Upper lobe of left lung (tissue), 6 donors: ENCODE measurements around the gene STARD8. TPM values are rescaled to one million over a fixed set of nuclear protein-coding genes. Genes with fewer than 3 reads are reported as not detected.

ENCODE experiments used
- ATAC-seq, 2 donors: fragments of 200-7000 bp; cut with Tn5 transposase; one replicate each; pipeline ENCODE4 v1.9.1; 2022; ENCODE audit warnings: mild to moderate bottlenecking in 2 of 2, moderate library complexity in 2 of 2; ENCODE audit not compliant: low FRiP score in 2 of 2
- DNase-seq, 2 donors: peaks; one replicate each; pipeline ENCODE4 v3.0.0-alpha.2; 2019 to 2020
- H3K27ac ChIP-seq, 4 donors: fragments of 200-600 bp; sonication (generic); one replicate each; pipeline ENCODE4 v1.5.1; 2016 to 2019
- H3K27me3 ChIP-seq, 4 donors: fragments of 200-600 bp; sonication (generic); one replicate each; pipeline ENCODE4 v1.5.1; 2017 to 2019
- H3K36me3 ChIP-seq, 4 donors: fragments of 200-600 bp; sonication (generic); one replicate each; pipeline ENCODE4 v1.5.1; 2016 to 2019
- H3K4me1 ChIP-seq, 4 donors: fragments of 200-600 bp; sonication (generic); one replicate each; pipeline ENCODE4 v1.5.1; 2018 to 2019
- H3K4me3 ChIP-seq, 4 donors: fragments of 200-600 bp; sonication (generic); one replicate each; pipeline ENCODE4 v1.5.1; 2017 to 2019; ENCODE audit warnings: mild to moderate bottlenecking in 2 of 4, moderate library complexity in 1 of 4
- H3K9me3 ChIP-seq, 4 donors: fragments of 200-600 bp; sonication (generic); one replicate each; pipeline ENCODE4 v1.5.1; 2018 to 2019
- CTCF ChIP-seq, 6 experiments: fragments of 450-650 bp in 4 of 6; fragments of 200-600 bp in 2 of 6; sonication (generic) in 2 of 6; IDR thresholded peaks; one replicate each; pipeline ENCODE4 v1.5.1; 2016 to 2019; ENCODE audit warnings: antibody characterized with exemption in 6 of 6
- EP300 ChIP-seq, 4 donors: sonication (generic); formaldehyde crosslinking; IDR thresholded peaks; one replicate each; pipeline ENCODE4 v1.5.1; 2017; ENCODE audit warnings: antibody characterized with exemption in 4 of 4, control low read depth in 2 of 4
- POLR2A ChIP-seq, 4 donors: fragments of 450-650 bp; IDR thresholded peaks; one replicate each; pipeline ENCODE4 v1.5.1; 2016 to 2017; ENCODE audit warnings: antibody characterized with exemption in 4 of 4, mild to moderate bottlenecking in 2 of 4
- POLR2AphosphoS5 ChIP-seq, 2 donors: sonication (generic); formaldehyde crosslinking; IDR thresholded peaks; one replicate each; pipeline ENCODE4 v1.5.1; 2017; ENCODE audit warnings: antibody characterized with exemption in 2 of 2
- WGBS, 2 donors: methylation state at CpG; one replicate each; pipeline ENCODE4 v1.1.5; 2017 to 2018; 5-methylcytosine and 5-hydroxymethylcytosine counted together
- total RNA-seq, 6 donors: library from RNA; depleted of rRNA in 4 of 6; stranded (reverse); fragments of >200 nt in 4 of 6; gene quantifications; one replicate each; pipeline versions ENCODE4 v1.1.0 to v1.2.1, GENCODE V29; 2016 to 2021
- donor health status: DM: no; HTN: no; CAD: no; lungs with moderate emphysema.
- donor health status: DM: no; HTN: yes; CAD: no; lungs with severe emphysema.

Gene STARD8
- total RNA-seq, 6 donors from 2014 or later, result 13.9 to 43.1 (median 25.8) TPM

DNA sequence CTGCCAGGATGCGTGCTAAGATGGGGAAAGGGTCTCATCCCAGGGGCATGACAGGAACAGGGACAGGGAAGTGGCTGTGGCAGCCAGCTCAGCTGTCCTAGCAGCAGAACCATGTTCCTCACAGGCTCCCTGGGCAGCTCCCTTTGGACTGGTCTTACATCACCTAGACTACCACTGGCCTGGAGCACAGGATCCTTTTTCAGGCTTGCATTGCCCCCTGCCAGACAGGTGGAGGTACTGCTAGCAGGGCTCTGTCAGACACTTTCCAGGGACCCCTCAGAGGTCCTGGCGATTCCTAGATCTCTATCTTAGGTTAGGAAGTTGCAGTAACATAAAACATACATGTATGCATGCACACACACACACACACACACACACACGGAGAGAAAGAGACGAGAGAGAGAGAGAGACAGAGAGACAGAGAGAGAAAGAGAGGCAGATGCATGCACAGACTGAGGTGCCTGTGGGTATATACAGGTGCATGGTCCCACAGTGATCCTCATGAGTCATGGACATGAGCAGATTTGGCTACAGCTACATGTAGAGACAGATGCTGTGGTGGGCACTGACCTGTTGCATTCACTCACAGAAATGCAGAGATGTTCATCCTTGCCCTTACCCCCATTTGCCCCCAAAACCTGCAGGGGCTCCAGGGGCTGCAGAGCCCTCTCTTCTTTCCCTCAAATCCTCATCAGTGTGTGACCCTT is 63.6 kb downstream of the STARD8 start:
- Histone ChIP-seq H3K36me3 (peaks cover 0 to 19% (median 6%) of the 10 kb centered on the region in 4 donors), H3K4me3 (no peak overlapping the region), H3K27me3 (no peaks in the 10 kb centered on the region), H3K9me3 (no peaks in the 10 kb centered on the region), H3K4me1 (peaks cover 0 to 11% (median 2%) of the 10 kb centered on the region in 4 donors), H3K27ac (no peak overlapping the region)
- DNase-seq (peak in 1 of 2 donors; percentile 41), ATAC-seq (peak; percentile 47 to 56)
- WGBS, 2 donors, result 39 to 64% methylated on average over 2 to 3 of the region's 4 CpGs
- TF ChIP-seq CTCF (IDR thresholded peaks at IDR 0.05), result peak in 5 of 6 experiments; percentile 49 to 68 (median 52)
- no peak for TF ChIP-seq POLR2AphosphoS5 (IDR thresholded peaks at IDR 0.05)

DNA sequence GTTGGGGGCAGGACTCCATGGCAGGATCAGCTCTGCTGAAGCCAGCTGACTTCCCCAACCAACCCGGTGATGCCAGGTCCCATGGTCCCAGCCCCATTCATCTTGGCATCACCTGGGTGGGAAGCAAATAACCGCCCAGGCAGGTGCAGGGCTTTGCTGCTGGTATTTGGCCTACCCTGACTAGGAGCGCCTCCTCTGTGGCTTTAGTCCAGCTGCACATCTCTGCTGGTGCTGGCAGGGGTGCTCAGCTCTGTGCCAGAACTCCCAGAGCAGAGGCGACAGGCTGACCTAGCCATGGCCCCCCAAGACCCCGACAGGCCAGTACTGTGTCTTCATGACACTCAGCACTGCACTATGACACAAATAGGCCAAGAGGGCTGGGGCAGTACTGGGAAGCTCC is 64.4 kb downstream of the STARD8 start:
- H3K4me3 ChIP-seq, result no peak overlapping the region
- H3K4me1 ChIP-seq, result peaks cover 0 to 6% (median 2%) of the 10 kb centered on the region in 4 donors
- no peak for TF ChIP-seq POLR2AphosphoS5 (IDR thresholded peaks at IDR 0.05)
- no peak for TF ChIP-seq POLR2A (IDR thresholded peaks at IDR 0.05)
- TF ChIP-seq EP300 (IDR thresholded peaks at IDR 0.05), result no peak
- TF ChIP-seq CTCF (IDR thresholded peaks at IDR 0.05), result no peak
- no peaks in the 10 kb centered on the region for H3K27me3 ChIP-seq
- H3K27ac ChIP-seq, result no peak overlapping the region
- H3K36me3 ChIP-seq, result peaks cover 0 to 28% (median 6%) of the 10 kb centered on the region in 4 donors
- no peak for ATAC-seq
- no peaks in the 10 kb centered on the region for H3K9me3 ChIP-seq
- 69% methylated on average over 5 of the region's 5 CpGs; no CpG with 5 or more reads in 1 of the 2 donors for WGBS, 2 donors
- DNase-seq, result no peak

- peak in 1 of 2 donors; percentile 11 for DNase-seq
- Histone ChIP-seq H3K27ac (no peak overlapping the region), H3K36me3 (peaks cover 0 to 49% (median 14%) of the 10 kb centered on the region in 4 donors), H3K9me3 (no peaks in the 10 kb centered on the region), H3K4me3 (no peak overlapping the region), H3K4me1 (peaks cover 0 to 5% (median under 1%) of the 10 kb centered on the region in 4 donors), H3K27me3 (no peaks in the 10 kb centered on the region)
- TF ChIP-seq CTCF (IDR thresholded peaks at IDR 0.05) (no peak), EP300 (IDR thresholded peaks at IDR 0.05) (no peak)
- ATAC-seq, result no peak
- 65 to 95% methylated on average over 2 to 3 of the region's 3 CpGs for WGBS, 2 donors
Measured at GRCh38 chrX:68714856-68715255, 67.4 kb downstream of the STARD8 start.

GRCh38 chrX:68717196-68717595 is 69.7 kb downstream of the STARD8 start:
- H3K27ac ChIP-seq, result peak overlapping the region in 1 of 4 donors; percentile 10
- DNase-seq, result peak in 1 of 2 donors; percentile 34
- H3K36me3 ChIP-seq, result peaks cover 0 to 72% (median 25%) of the 10 kb centered on the region in 4 donors
- H3K27me3 ChIP-seq, result no peaks in the 10 kb centered on the region
- no peaks in the 10 kb centered on the region for H3K9me3 ChIP-seq
- H3K4me3 ChIP-seq, result no peak overlapping the region
- TF ChIP-seq POLR2A (IDR thresholded peaks at IDR 0.05) (no peak), EP300 (IDR thresholded peaks at IDR 0.05) (no peak), CTCF (IDR thresholded peaks at IDR 0.05) (no peak), POLR2AphosphoS5 (IDR thresholded peaks at IDR 0.05) (no peak)
- 88 to 100% methylated on average over 3 to 11 of the region's 13 CpGs for WGBS, 2 donors
- ATAC-seq, result no peak
- H3K4me1 ChIP-seq, result no peaks in the 10 kb centered on the region
